ENCODE measurements around the gene PDIA4. TPM values are rescaled to one million over a fixed set of nuclear protein-coding genes. Genes with fewer than 3 reads are reported as not detected.

PDIA4 gene
- total and polyA plus RNA-seq, 2 of the 8 experiments (the other 6 are each of a cell fraction or from before 2014, with no cell fraction given) = 119 to 303 TPM

GRCh38 chr7:149071641-149072437, 43.5 kb upstream of the PDIA4 start:
- peak overlapping the region; percentile 13; the same call in 1 of the 2 replicates for H3K27ac ChIP-seq (ENCODE audit: low read depth, low read length)
- no peaks in the 10 kb centered on the region for H3K79me1 ChIP-seq (ENCODE audit: low read depth, low read length)
- CTCF ChIA-PET (ENCODE audit: partially characterized antibody) = interaction anchor here (0.5 to 4.4 kb wide), 31 partner anchors 11 to 1806 kb away, joined by 3 to 22 read pairs (median 4); partner anchors contain the start of genes ZNF398, ZNF425 and ZNF786
- H2BK12ac ChIP-seq (ENCODE audit: low read depth, low read length) = no peak overlapping the region
- H3K14ac ChIP-seq (ENCODE audit: insufficient read length) = no peak overlapping the region
- H2BK20ac ChIP-seq (ENCODE audit: low read length) = no peak overlapping the region
- H4K20me1 ChIP-seq (replicated peaks in 1 of 2; ENCODE audit: control insufficient read depth in 1 of 2, insufficient read depth in 2 of 2, low read length in 2 of 2) = peaks cover 0 to 5% of the 10 kb centered on the region in 2 experiments
- no peaks in the 10 kb centered on the region for H3K27me3 ChIP-seq (replicated peaks in 1 of 4; ENCODE audit: control insufficient read depth in 3 of 4, extremely low read depth in 1 of 4, insufficient read depth in 3 of 4, low read length in 3 of 4)
- H3K4me1 ChIP-seq (replicated peaks in 1 of 4; ENCODE audit: control insufficient read depth in 3 of 4, insufficient read depth in 4 of 4, low read length in 3 of 4) = no peaks in the 10 kb centered on the region; a peak in 1 of 7 replicates
- peak; percentile 81 to 91 for DNase-seq (ENCODE audit: low read depth in 1 of 2, low spot score in 2 of 2)
- H2BK120ac ChIP-seq (replicated peaks; ENCODE audit: low read depth, low read length) = no peak overlapping the region
- H2BK15ac ChIP-seq (ENCODE audit: low read length) = no peak overlapping the region
- peak overlapping the region; percentile 80 for H4K8ac ChIP-seq (ENCODE audit: extremely low read depth, insufficient read depth, low read length)
- no peak overlapping the region for H3K56ac ChIP-seq (replicated peaks; ENCODE audit: insufficient read length, low read depth, low read length)
- H4K5ac ChIP-seq (ENCODE audit: insufficient read length, low read depth, low read length) = no peak overlapping the region
- POLR2A ChIA-PET (ENCODE audit: partially characterized antibody) = interaction anchor here (0.6 to 1.6 kb wide), 12 partner anchors 11 to 88 kb away, joined by 3 to 4 read pairs (median 3); partner anchors contain the start of genes ZNF398 and ZNF425
- peak overlapping the region; percentile 32; the same call in 1 of the 2 replicates for H2AK5ac ChIP-seq (ENCODE audit: low read depth, low read length)
- no peak overlapping the region for H3K23ac ChIP-seq (ENCODE audit: insufficient read length)
- peak overlapping the region; percentile 28; the same call in 1 of the 2 replicates for H3K18ac ChIP-seq (ENCODE audit: extremely low read depth, low read length)
- no peaks in the 10 kb centered on the region for H3K23me2 ChIP-seq (ENCODE audit: low read depth, low read length)
- H2AFZ ChIP-seq (ENCODE audit: low read length) = no peak overlapping the region
- H3K4me2 ChIP-seq (ENCODE audit: insufficient read depth in 1 of 2, low read depth in 2 of 2, low read length in 2 of 2) = no peak overlapping the region
- WGBS, 2 experiments (ENCODE audit: extremely low coverage in 1 of 2, insufficient coverage in 1 of 2, insufficient read length in 1 of 2, insufficient replicate concordance in 2 of 2, low coverage in 1 of 2, low lambda C conversion rate in 2 of 2, missing lambda C conversion rate in 1 of 2) = 66% methylated on average over 44 of the region's 46 CpGs; no CpG with 5 or more reads in 1 of the 2 experiments
- no peak overlapping the region for H4K91ac ChIP-seq (replicated peaks; ENCODE audit: insufficient read length, low read length)
- peaks cover 0 to 3% of the 10 kb centered on the region in 2 experiments; a peak in 1 of 4 replicates for H3K79me2 ChIP-seq (ENCODE audit: control insufficient read depth in 1 of 2, insufficient read depth in 2 of 2, low read length in 2 of 2)
- H3K9me3 ChIP-seq (ENCODE audit: insufficient read depth in 2 of 2, low read depth in 1 of 2, low read length in 1 of 2) = no peaks in the 10 kb centered on the region
- peaks cover 13 to 34% (median 27%) of the 10 kb centered on the region in 4 experiments for H3K36me3 ChIP-seq (ENCODE audit: control insufficient read depth in 2 of 4, insufficient read depth in 4 of 4, low read length in 3 of 4)
- no peak for FAIRE-seq
- peak overlapping the region; percentile 75 for H2BK5ac ChIP-seq (ENCODE audit: low read depth, low read length)
- H3K4ac ChIP-seq (replicated peaks; ENCODE audit: insufficient read length, low read depth, low read length) = no peak overlapping the region
- H3K9ac ChIP-seq (replicated peaks in 1 of 4; ENCODE audit: extremely low read depth in 1 of 4, low read depth in 3 of 4, low read length in 3 of 4) = no peak overlapping the region; a peak in 1 of 7 replicates
- no peak overlapping the region for H3K4me3 ChIP-seq (ENCODE audit: extremely low read depth in 1 of 4, insufficient read depth in 2 of 4, low read depth in 3 of 4, low read length in 4 of 4)
- TF ChIP-seq EZH2 (IDR thresholded peaks at IDR 0.05; ENCODE audit: low read depth, low read length, severe bottlenecking) (no peak), E2F6 (IDR thresholded peaks at IDR 0.05) (peak; percentile 59), SP1 (IDR thresholded peaks at IDR 0.05; ENCODE audit: low read depth, low read length) (peak; percentile 8; the same call in 1 of the 2 replicates), TBP (IDR thresholded peaks at IDR 0.05; ENCODE audit: low read depth, low read length) (peak; percentile 48; the same call in 1 of the 2 replicates), MAX (IDR thresholded peaks at IDR 0.05) (peak; percentile 74), GABPA (IDR thresholded peaks at IDR 0.05; ENCODE audit: borderline replicate concordance, insufficient read depth, low read length) (peak; percentile 93), BCL11A (IDR thresholded peaks at IDR 0.05; ENCODE audit: low read depth in 2 of 2, low read length in 2 of 2) (no peak)
